Naive thymus-derived CD4-positive, alpha-beta T cell (primary cell): ENCODE measurements around the gene SUPT6H. TPM values are rescaled to one million over a fixed set of nuclear protein-coding genes. Genes with fewer than 3 reads are reported as not detected.

Experiments used
- ATAC-seq: fragments of 150-1000 bp; cut with Tn5 transposase; 2 replicates; pipeline ENCODE4 v1.10.0; 2021; ENCODE audit warnings: mild to moderate bottlenecking, moderate library complexity
- CTCF ChIA-PET: fragments of 350-600 bp; sonication (Branson Sonifier 250); formaldehyde crosslinking; loops from one replicate; lab custom pipeline; 2021; ENCODE audit warnings: antibody characterized with exemption; lab: Charles Lee
- POLR2A ChIA-PET: fragments of 350-600 bp; sonication (Branson Sonifier 250); formaldehyde crosslinking; loops from one replicate; lab custom pipeline; 2021; ENCODE audit warnings: antibody characterized with exemption, inconsistent platforms; lab: Charles Lee
- DNase-seq, 9 donors: peaks; one replicate each; pipeline versions ENCODE4 v3.0.0 to v3.0.0-alpha.2; 2020 to 2022; ENCODE audit warnings: mixed read lengths in 1 of 9
- H3K27ac ChIP-seq: one replicate; pipeline ENCODE4 v1.7.0; 2013; ENCODE audit warnings: mild to moderate bottlenecking, low read depth, low read length, moderate library complexity
- H3K27me3 ChIP-seq, 2 donors: one replicate each; pipeline ENCODE4 v1.7.0; 2013; ENCODE audit warnings: low read length in 2 of 2, mild to moderate bottlenecking in 2 of 2, moderate library complexity in 2 of 2; ENCODE audit not compliant: control insufficient read depth in 2 of 2, insufficient read depth in 2 of 2
- H3K36me3 ChIP-seq, 3 experiments: 1 replicate in 2 of 3; 2 replicates in 1 of 3; pipeline ENCODE4 v1.7.0; 2013; ENCODE audit warnings: low read length in 3 of 3, mild to moderate bottlenecking in 3 of 3, moderate library complexity in 1 of 3; ENCODE audit not compliant: insufficient read depth in 3 of 3, control insufficient read depth in 2 of 3
- H3K4me1 ChIP-seq, 2 donors: one replicate each; pipeline ENCODE4 v1.7.0; 2013; ENCODE audit warnings: low read length in 2 of 2, mild to moderate bottlenecking in 2 of 2, moderate library complexity in 1 of 2; ENCODE audit not compliant: control insufficient read depth in 2 of 2, insufficient read depth in 2 of 2
- H3K4me3 ChIP-seq: 2 replicates; pipeline ENCODE4 v1.7.0; 2013; ENCODE audit warnings: mild to moderate bottlenecking, low read length
- H3K9me3 ChIP-seq, 3 experiments: 1 replicate in 2 of 3; 2 replicates in 1 of 3; pipeline ENCODE4 v1.7.0; 2013; ENCODE audit warnings: low read length in 3 of 3; ENCODE audit not compliant: control insufficient read depth in 2 of 3
- H3K27ac Mint-ChIP-seq, 9 donors: one replicate each; pipeline ENCODE4 v1.8.0; 2020 to 2022; ENCODE audit warnings: mixed read lengths in 9 of 9, mild to moderate bottlenecking in 8 of 9, moderate library complexity in 5 of 9, inconsistent platforms in 2 of 9
- H3K27me3 Mint-ChIP-seq, 5 donors: one replicate each; pipeline ENCODE4 v1.8.0; 2021 to 2022; ENCODE audit warnings: mixed read lengths in 5 of 5, mild to moderate bottlenecking in 1 of 5
- H3K36me3 Mint-ChIP-seq, 5 donors: one replicate each; pipeline ENCODE4 v1.8.0; 2020 to 2022; ENCODE audit warnings: mixed read lengths in 5 of 5, mild to moderate bottlenecking in 3 of 5, inconsistent platforms in 1 of 5
- H3K4me1 Mint-ChIP-seq, 7 donors: one replicate each; pipeline ENCODE4 v1.8.0; 2020 to 2022; ENCODE audit warnings: mixed read lengths in 7 of 7, mild to moderate bottlenecking in 3 of 7, inconsistent platforms in 1 of 7
- H3K4me3 Mint-ChIP-seq, 10 donors: one replicate each; pipeline ENCODE4 v1.8.0; 2020 to 2022; ENCODE audit warnings: mild to moderate bottlenecking in 10 of 10, mixed read lengths in 10 of 10, moderate library complexity in 6 of 10, inconsistent platforms in 2 of 10
- H3K9me3 Mint-ChIP-seq, 11 donors: one replicate each; pipeline ENCODE4 v1.8.0; 2020 to 2022; ENCODE audit warnings: mixed read lengths in 11 of 11, mild to moderate bottlenecking in 4 of 11, inconsistent platforms in 1 of 11, moderate library complexity in 1 of 11
- intact Hi-C, 2 donors: fragments of 100-400 bp; cut with micrococcal nuclease; formaldehyde crosslinking; loops; one replicate each; pipeline ENCODE4 v1.15.1; 2023
- polyA plus RNA-seq, 2 donors: library from polyadenylated mRNA; unstranded; fragments of 300-500 nt; fragmentation: Illumina TruSeq; gene quantifications; one replicate each; pipeline ENCODE4 v1.2.3, GENCODE V29; 2021
- total RNA-seq, 6 experiments: library from RNA in 5 of 6; stranded (reverse) in 5 of 6; gene quantifications; 1 replicate in 5 of 6; 2 replicates in 1 of 6; pipeline ENCODE4 v1.2.3 and lab custom pipeline; 2021 to 2026

SUPT6H gene
- total and polyA plus RNA-seq, 7 experiments from 2014 or later, result 9.8 to 132 (median 92.9) TPM

GRCh38 chr17:28745786-28746411 lies 83.9 kb downstream of the SUPT6H start:
- ChIA-PET POLR2A (interaction anchor here (0.6 to 16.9 kb wide), 6 partner anchors 18 to 204 kb away, joined by 3 to 269 read pairs (median 8); partner anchors contain the start of genes NEK8, PROCA1, RPL23A and TLCD1), CTCF (interaction anchor here (14.7 kb wide), 1 partner anchor 21 kb away, joined by 331 read pairs; the partner anchor contains the start of genes NEK8, RPL23A and TLCD1)
- Mint-ChIP-seq H3K4me3 (peak overlapping the region in 9 of 10 donors; percentile 57 to 94 (median 87)), H3K4me1 (peaks cover 0 to 43% (median 19%) of the 10 kb centered on the region in 7 donors), H3K27ac (peak overlapping the region; percentile 36 to 94 (median 78)), H3K9me3 (no peaks in the 10 kb centered on the region), H3K36me3 (peaks cover 0 to 7% (median 0%) of the 10 kb centered on the region in 5 donors), H3K27me3 (no peaks in the 10 kb centered on the region)
- no peak for DNase-seq
- intact Hi-C loops, result loop anchor here in 1 of 2 donors (2.0 kb wide), 1 partner anchor 181 kb away; no protein-coding TSS in a partner anchor
- H3K27me3 ChIP-seq, result no peaks in the 10 kb centered on the region
- H3K27ac ChIP-seq, result peak overlapping the region; percentile 83
- peaks cover 11 to 28% of the 10 kb centered on the region in 2 donors for H3K4me1 ChIP-seq
- H3K9me3 ChIP-seq, result no peaks in the 10 kb centered on the region
- peaks cover 0 to 24% (median 0%) of the 10 kb centered on the region in 3 experiments for H3K36me3 ChIP-seq
- H3K4me3 ChIP-seq, result no peak overlapping the region
- no peak for ATAC-seq

DNA sequence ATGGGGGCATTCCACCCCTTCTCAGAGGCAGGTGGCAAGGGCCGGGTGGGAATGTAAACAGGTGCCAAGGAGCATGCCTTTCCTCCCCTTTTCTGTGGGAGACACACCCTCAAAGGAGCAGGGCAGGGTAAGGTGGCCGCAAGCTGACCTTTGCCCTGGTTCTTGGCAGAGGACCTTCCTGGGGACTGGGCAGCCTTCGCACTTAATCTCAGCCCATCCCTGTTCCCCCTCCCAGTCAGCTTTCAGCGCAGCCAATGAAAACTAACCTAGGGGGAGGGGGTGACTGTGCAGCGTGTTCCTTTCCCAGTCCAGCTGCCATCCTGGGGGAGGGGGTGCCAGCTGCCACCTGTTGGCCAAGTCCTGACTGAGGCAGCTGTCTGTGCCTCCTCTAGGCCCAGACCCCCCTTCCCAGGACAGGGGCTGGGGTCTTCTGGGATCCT lies 84.6 kb downstream of the SUPT6H start:
- Histone ChIP-seq H3K4me1 (peaks cover 11 to 28% of the 10 kb centered on the region in 2 donors), H3K27ac (peak overlapping the region; percentile 83)
- no peak for ATAC-seq

GRCh38 chr17:28747051-28747691 lies 85.2 kb downstream of the SUPT6H start:
- Histone ChIP-seq H3K36me3 (peaks cover 0 to 24% (median 0%) of the 10 kb centered on the region in 3 experiments), H3K4me3 (no peak overlapping the region), H3K9me3 (no peaks in the 10 kb centered on the region), H3K27me3 (no peaks in the 10 kb centered on the region), H3K4me1 (peaks cover 11 to 28% of the 10 kb centered on the region in 2 donors), H3K27ac (peak overlapping the region; percentile 25)
- Mint-ChIP-seq H3K4me1 (peaks cover 0 to 35% (median 18%) of the 10 kb centered on the region in 7 donors), H3K9me3 (no peaks in the 10 kb centered on the region), H3K4me3 (no peak overlapping the region), H3K36me3 (peaks cover 0 to 6% (median 0%) of the 10 kb centered on the region in 5 donors), H3K27me3 (no peaks in the 10 kb centered on the region), H3K27ac (peak overlapping the region in 3 of 9 donors; percentile 14 to 61 (median 42))
- POLR2A ChIA-PET, result interaction anchor here (16.9 kb wide), 1 partner anchor 19 kb away, joined by 269 read pairs; the partner anchor contains the start of genes NEK8 and TLCD1
- DNase-seq (no peak), ATAC-seq (no peak)
- intact Hi-C loops, result no loop called here
- CTCF ChIA-PET, result interaction anchor here (0.6 to 14.7 kb wide), 2 partner anchors 9 to 23 kb away, joined by 3 to 331 read pairs; partner anchors contain the start of genes NEK8, RPL23A and TLCD1

More for the DNA sequence above, 84.6 kb downstream of the SUPT6H start:
- intact Hi-C loops, result no loop called here
- Histone ChIP-seq H3K27me3 (no peaks in the 10 kb centered on the region), H3K9me3 (no peaks in the 10 kb centered on the region), H3K4me3 (no peak overlapping the region), H3K36me3 (peaks cover 0 to 24% (median 0%) of the 10 kb centered on the region in 3 experiments)
- POLR2A ChIA-PET, result interaction anchor here (3.1 to 16.9 kb wide), 2 partner anchors 18 to 27 kb away, joined by 23 to 269 read pairs; partner anchors contain the start of genes NEK8, RPL23A and TLCD1
- Mint-ChIP-seq H3K4me1 (peaks cover 0 to 38% (median 19%) of the 10 kb centered on the region in 7 donors), H3K36me3 (peaks cover 0 to 6% (median 0%) of the 10 kb centered on the region in 5 donors), H3K27ac (peak overlapping the region in 8 of 9 donors; percentile 33 to 93 (median 63)), H3K9me3 (no peaks in the 10 kb centered on the region), H3K27me3 (no peaks in the 10 kb centered on the region), H3K4me3 (peak overlapping the region in 7 of 10 donors; percentile 27 to 91 (median 57))
- CTCF ChIA-PET, result interaction anchor here (14.7 kb wide), 1 partner anchor 22 kb away, joined by 331 read pairs; the partner anchor contains the start of genes NEK8, RPL23A and TLCD1
- DNase-seq, result no peak

- Mint-ChIP-seq H3K4me1 (peaks cover 0 to 39% (median 21%) of the 10 kb centered on the region in 7 donors), H3K27ac (peak overlapping the region in 6 of 9 donors; percentile 24 to 76 (median 36)), H3K9me3 (no peaks in the 10 kb centered on the region), H3K4me3 (peak overlapping the region in 1 of 10 donors; percentile 34), H3K27me3 (no peaks in the 10 kb centered on the region), H3K36me3 (peaks cover 0 to 6% (median 0%) of the 10 kb centered on the region in 5 donors)
- H3K4me1 ChIP-seq, result peaks cover 10 to 27% of the 10 kb centered on the region in 2 donors
- ATAC-seq (no peak), DNase-seq (no peak)
- H3K4me3 ChIP-seq, result no peak overlapping the region
- H3K9me3 ChIP-seq, result no peaks in the 10 kb centered on the region
- H3K36me3 ChIP-seq, result peaks cover 0 to 24% (median 0%) of the 10 kb centered on the region in 3 experiments
- intact Hi-C loops, result no loop called here
- ChIA-PET POLR2A (interaction anchor here (1.1 to 16.9 kb wide), 3 partner anchors 20 to 28 kb away, joined by 4 to 269 read pairs (median 8); partner anchors contain the start of genes NEK8, RPL23A and TLCD1), CTCF (interaction anchor here (0.6 to 14.7 kb wide), 4 partner anchors 9 to 84 kb away, joined by 3 to 331 read pairs (median 4); partner anchors contain the start of genes NEK8, RPL23A and TLCD1)
- no peaks in the 10 kb centered on the region for H3K27me3 ChIP-seq
- no peak overlapping the region for H3K27ac ChIP-seq
Measured at GRCh38 chr17:28747801-28748750, 86.1 kb downstream of the SUPT6H start.

- ChIA-PET CTCF (interaction anchor here (0.6 to 14.7 kb wide), 6 partner anchors 14 to 199 kb away, joined by 3 to 331 read pairs (median 8); partner anchors contain the start of genes NEK8, RPL23A and TLCD1), POLR2A (interaction anchor here (0.6 to 16.9 kb wide), 4 partner anchors 21 to 122 kb away, joined by 4 to 269 read pairs (median 6); partner anchors contain the start of genes NEK8, RPL23A and TLCD1)
- H3K36me3 Mint-ChIP-seq, result peaks cover 0 to 6% (median 0%) of the 10 kb centered on the region in 5 donors
- H3K9me3 Mint-ChIP-seq, result no peaks in the 10 kb centered on the region
- Histone ChIP-seq H3K36me3 (peaks cover 0 to 24% (median 0%) of the 10 kb centered on the region in 3 experiments), H3K4me3 (no peak overlapping the region), H3K4me1 (peaks cover 6 to 24% of the 10 kb centered on the region in 2 donors), H3K27ac (no peak overlapping the region), H3K27me3 (no peaks in the 10 kb centered on the region), H3K9me3 (no peaks in the 10 kb centered on the region)
- H3K4me1 Mint-ChIP-seq, result peaks cover 0 to 37% (median 21%) of the 10 kb centered on the region in 7 donors
- DNase-seq, result no peak
- peak overlapping the region in 5 of 9 donors; percentile 2 to 80 (median 24) for H3K27ac Mint-ChIP-seq
- H3K27me3 Mint-ChIP-seq, result no peaks in the 10 kb centered on the region
- no peak for ATAC-seq
- no peak overlapping the region for H3K4me3 Mint-ChIP-seq
- intact Hi-C loops, result no loop called here
Measured at GRCh38 chr17:28748852-28749515, 87.0 kb downstream of the SUPT6H start.
